Keratinocyte (primary cell): ENCODE results near the gene CHSY3. TPM values are rescaled to one million over a fixed set of nuclear protein-coding genes. Genes with fewer than 3 reads are reported as not detected.

Experiments
- DNase-seq: peaks from one replicate; pipeline ENCODE4 v3.0.0-alpha.2; 2011; ENCODE audit warnings: low read depth, missing footprints, low spot score
- FAIRE-seq: peaks from 2 replicates; lab custom pipeline; 2011; peaks lifted over from hg19 to GRCh38; lab: Jason Lieb, UNC
- H2AFZ ChIP-seq: 2 replicates; pipeline ENCODE4 v1.6.0; 2012; ENCODE audit warnings: low read length, control low read depth, inconsistent platforms; ENCODE audit not compliant: control insufficient read depth
- H3K27ac ChIP-seq: 2 replicates; pipeline ENCODE4 v1.5.1; 2011; ENCODE audit warnings: low read length; ENCODE audit not compliant: control insufficient read depth, insufficient read depth
- H3K27me3 ChIP-seq: 3 replicates; pipeline ENCODE4 v1.6.0; 2011; ENCODE audit warnings: low read length; ENCODE audit not compliant: control insufficient read depth, insufficient read depth; ENCODE audit errors: extremely low read depth
- H3K36me3 ChIP-seq, 2 experiments: 2 replicates in 1 of 2; 3 replicates in 1 of 2; pipeline ENCODE4 v1.5.1; 2011; ENCODE audit warnings: low read length in 2 of 2, mild to moderate bottlenecking in 1 of 2; ENCODE audit not compliant: control insufficient read depth in 2 of 2, insufficient read depth in 2 of 2; ENCODE audit errors: extremely low read depth in 1 of 2
- H3K4me1 ChIP-seq: 3 replicates; pipeline ENCODE4 v1.5.1; 2011; ENCODE audit warnings: low read length; ENCODE audit not compliant: control insufficient read depth, insufficient read depth; ENCODE audit errors: extremely low read depth
- H3K4me2 ChIP-seq: 3 replicates; pipeline ENCODE4 v1.6.0; 2011; ENCODE audit warnings: low read depth, low read length; ENCODE audit not compliant: control insufficient read depth, insufficient read depth; ENCODE audit errors: extremely low read depth
- H3K4me3 ChIP-seq, 3 experiments: fragments of 200-600 bp in 1 of 3; sonication (generic) in 1 of 3; 2 replicates in 2 of 3; 3 replicates in 1 of 3; pipeline ENCODE4 v1.5.1; 2011 to 2016; ENCODE audit warnings: low read length in 3 of 3, mild to moderate bottlenecking in 3 of 3, control low read depth in 2 of 3, inconsistent platforms in 1 of 3, low read depth in 1 of 3, mixed read lengths in 1 of 3, mixed run types in 1 of 3, moderate library complexity in 1 of 3; ENCODE audit not compliant: control insufficient read depth in 2 of 3, insufficient read depth in 2 of 3; ENCODE audit errors: extremely low read depth in 1 of 3
- H3K79me2 ChIP-seq: 2 replicates; pipeline ENCODE4 v1.6.0; 2012; ENCODE audit warnings: low read length; ENCODE audit not compliant: control insufficient read depth, insufficient read depth
- H3K9ac ChIP-seq: 3 replicates; pipeline ENCODE4 v1.6.0; 2011; ENCODE audit warnings: low read length; ENCODE audit not compliant: control insufficient read depth, insufficient read depth; ENCODE audit errors: extremely low read depth
- H3K9me1 ChIP-seq: 3 replicates; pipeline ENCODE4 v1.6.0; 2011; ENCODE audit warnings: low read length; ENCODE audit not compliant: control insufficient read depth, insufficient read depth; ENCODE audit errors: extremely low read depth
- H3K9me3 ChIP-seq: 2 replicates; pipeline ENCODE4 v1.5.1; 2012; ENCODE audit warnings: low read depth, low read length; ENCODE audit not compliant: control insufficient read depth
- H4K20me1 ChIP-seq: 3 replicates; pipeline ENCODE4 v1.6.0; 2011; ENCODE audit warnings: low read length; ENCODE audit not compliant: control insufficient read depth, insufficient read depth; ENCODE audit errors: extremely low read depth
- EZH2 ChIP-seq: IDR thresholded peaks from one replicate; pipeline ENCODE4 v1.6.1; 2012; ENCODE audit warnings: inconsistent platforms, mild to moderate bottlenecking, low read length, moderate library complexity
- dilution Hi-C: fragments of 300-500 bp; cut with MboI; formaldehyde crosslinking; loops from one replicate; pipeline ENCODE4 v1.7.0; 2020; ENCODE audit warnings: low sequenced_read_pairs; ENCODE audit not compliant: extremely low pct_ligation_motif_present
- polyA plus RNA-seq, 5 experiments: library from polyadenylated mRNA; depleted of rRNA in 3 of 5; stranded (reverse) in 3 of 5; stranded (forward) in 1 of 5; unstranded in 1 of 5; fragments of >200 nt; gene quantifications; 1 replicate in 1 of 5; 2 replicates in 3 of 5; 3 replicates in 1 of 5; pipeline versions ENCODE4 v1.2.1 to v1.2.3, GENCODE V29; 2011 to 2012; ENCODE audit warnings: missing spikeins in 2 of 5, low read depth in 1 of 5, low replicate concordance in 1 of 5
- TF ChIP-seq, protein P1 (sequence below), 3 experiments: IDR thresholded peaks in 1 of 3; conservative IDR thresholded peaks in 1 of 3; optimal IDR thresholded peaks in 1 of 3; 2 replicates in 2 of 3; 3 replicates in 1 of 3; pipeline versions ENCODE3 to v1.5.1; 2011; ENCODE audit warnings: low read length in 3 of 3, mild to moderate bottlenecking in 3 of 3, moderate library complexity in 2 of 3, control low read depth in 1 of 3, inconsistent platforms in 1 of 3; ENCODE audit not compliant: insufficient read depth in 2 of 3; ENCODE audit errors: extremely low read depth in 1 of 3

The CHSY3 gene
- polyA plus RNA-seq, 1 donor (not counting 4 experiments of a cell fraction or from before 2014, with no cell fraction given): 0.47 TPM

DNA sequence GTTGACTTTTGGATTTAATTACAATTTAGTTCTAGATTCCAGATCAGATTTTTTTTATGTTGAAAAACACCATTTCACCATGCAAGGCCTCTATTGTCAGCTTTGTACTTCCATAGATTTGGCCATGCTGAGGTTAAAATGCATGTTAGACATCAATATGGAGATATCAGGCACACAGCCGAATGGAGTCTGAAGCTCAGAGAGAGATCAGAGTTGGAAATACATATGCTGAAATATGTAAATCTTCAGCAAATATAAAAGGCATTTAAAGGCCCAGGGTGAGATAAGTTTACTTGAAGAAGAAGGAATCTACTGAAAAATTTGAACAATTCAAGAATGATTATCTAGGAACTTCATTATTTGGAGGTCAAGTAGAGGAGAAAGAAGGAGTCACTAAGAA lies 139.6 kb downstream of the CHSY3 start:
- no peak for FAIRE-seq
- Histone ChIP-seq H3K4me2 (no peak overlapping the region), H4K20me1 (no peaks in the 10 kb centered on the region), H3K9ac (no peak overlapping the region), H3K36me3 (no peaks in the 10 kb centered on the region), H3K27ac (no peak overlapping the region), H3K4me3 (no peak overlapping the region), H3K9me1 (no peaks in the 10 kb centered on the region), H3K9me3 (no peaks in the 10 kb centered on the region), H3K4me1 (no peaks in the 10 kb centered on the region), H3K27me3 (no peaks in the 10 kb centered on the region), H2AFZ (no peak overlapping the region), H3K79me2 (no peaks in the 10 kb centered on the region)
- no peak for DNase-seq
- TF ChIP-seq, protein P1, sequence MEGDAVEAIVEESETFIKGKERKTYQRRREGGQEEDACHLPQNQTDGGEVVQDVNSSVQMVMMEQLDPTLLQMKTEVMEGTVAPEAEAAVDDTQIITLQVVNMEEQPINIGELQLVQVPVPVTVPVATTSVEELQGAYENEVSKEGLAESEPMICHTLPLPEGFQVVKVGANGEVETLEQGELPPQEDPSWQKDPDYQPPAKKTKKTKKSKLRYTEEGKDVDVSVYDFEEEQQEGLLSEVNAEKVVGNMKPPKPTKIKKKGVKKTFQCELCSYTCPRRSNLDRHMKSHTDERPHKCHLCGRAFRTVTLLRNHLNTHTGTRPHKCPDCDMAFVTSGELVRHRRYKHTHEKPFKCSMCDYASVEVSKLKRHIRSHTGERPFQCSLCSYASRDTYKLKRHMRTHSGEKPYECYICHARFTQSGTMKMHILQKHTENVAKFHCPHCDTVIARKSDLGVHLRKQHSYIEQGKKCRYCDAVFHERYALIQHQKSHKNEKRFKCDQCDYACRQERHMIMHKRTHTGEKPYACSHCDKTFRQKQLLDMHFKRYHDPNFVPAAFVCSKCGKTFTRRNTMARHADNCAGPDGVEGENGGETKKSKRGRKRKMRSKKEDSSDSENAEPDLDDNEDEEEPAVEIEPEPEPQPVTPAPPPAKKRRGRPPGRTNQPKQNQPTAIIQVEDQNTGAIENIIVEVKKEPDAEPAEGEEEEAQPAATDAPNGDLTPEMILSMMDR (optimal IDR thresholded peaks at IDR 0.05 in 1 of 3, IDR thresholded peaks at IDR 0.05 in 1 of 3, conservative IDR thresholded peaks at IDR 0.05 in 1 of 3; ENCODE audit: extremely low read depth in 1 of 3, insufficient read depth in 2 of 3, low read length in 3 of 3): no peak
- no peak for TF ChIP-seq EZH2
- dilution Hi-C loops: no loop called here

DNA sequence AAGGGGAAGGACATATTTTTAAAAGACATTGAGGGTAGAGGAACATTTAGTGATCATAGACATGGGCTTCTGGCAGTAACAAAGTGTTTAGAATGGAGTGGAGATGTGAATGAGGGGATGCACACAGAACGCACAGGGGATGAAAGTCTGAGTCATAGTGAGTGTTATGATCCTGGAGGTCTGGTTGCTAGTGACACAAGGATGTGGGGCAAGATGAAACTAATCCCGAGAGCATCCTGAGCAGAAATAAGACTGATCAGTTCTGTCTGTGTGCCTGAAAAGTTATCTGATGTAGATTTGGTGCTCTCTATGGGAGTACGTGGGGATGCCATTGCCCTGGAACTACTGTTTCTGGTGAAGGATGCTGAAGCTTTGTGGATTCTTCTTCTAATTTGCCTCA lies 141.1 kb downstream of the CHSY3 start:
- TF ChIP-seq, protein P1 (optimal IDR thresholded peaks at IDR 0.05 in 1 of 3, IDR thresholded peaks at IDR 0.05 in 1 of 3, conservative IDR thresholded peaks at IDR 0.05 in 1 of 3; ENCODE audit: extremely low read depth in 1 of 3, insufficient read depth in 2 of 3, low read length in 3 of 3): no peak
- TF ChIP-seq EZH2: no peak
- dilution Hi-C loops: no loop called here
- Histone ChIP-seq H3K27ac (no peak overlapping the region), H3K4me2 (no peak overlapping the region), H3K27me3 (no peaks in the 10 kb centered on the region), H3K36me3 (no peaks in the 10 kb centered on the region), H3K4me3 (no peak overlapping the region), H4K20me1 (no peaks in the 10 kb centered on the region), H3K9ac (no peak overlapping the region), H3K9me3 (no peaks in the 10 kb centered on the region), H3K79me2 (no peaks in the 10 kb centered on the region), H3K4me1 (no peaks in the 10 kb centered on the region), H2AFZ (no peak overlapping the region), H3K9me1 (no peaks in the 10 kb centered on the region)
- DNase-seq (no peak), FAIRE-seq (no peak)
